Liver (tissue), 9 donors: ENCODE data around the gene COL6A3. TPM values are rescaled to one million over a fixed set of nuclear protein-coding genes. Genes with fewer than 3 reads are reported as not detected.
A peak's percentile ranks its signal among the peaks of the same experiment; 100 is the strongest.

ENCODE experiments used
- DNase-seq: peaks from one replicate; pipeline ENCODE4 v3.0.0-alpha.2; 2017; ENCODE audit warnings: low spot score
- H3K27ac ChIP-seq, 2 donors: one replicate each; pipeline ENCODE4 v1.7.0; 2013; ENCODE audit warnings: inconsistent platforms in 2 of 2, low read length in 2 of 2, control low read depth in 1 of 2, low read depth in 1 of 2, mild to moderate bottlenecking in 1 of 2
- H3K27me3 ChIP-seq, 4 donors: one replicate each; pipeline versions ENCODE4 v1.6.1 to v1.7.0; 2013; ENCODE audit warnings: low read length in 3 of 4, inconsistent platforms in 1 of 4, mild to moderate bottlenecking in 1 of 4, moderate library complexity in 1 of 4; ENCODE audit not compliant: control insufficient read depth in 4 of 4, insufficient read depth in 4 of 4
- H3K36me3 ChIP-seq, 4 donors: one replicate each; pipeline versions ENCODE4 v1.6.1 to v1.7.0; 2013; ENCODE audit warnings: low read length in 3 of 4, mild to moderate bottlenecking in 3 of 4, low read depth in 1 of 4, moderate library complexity in 1 of 4; ENCODE audit not compliant: control insufficient read depth in 4 of 4, insufficient read depth in 3 of 4
- H3K4me1 ChIP-seq, 4 donors: one replicate each; pipeline versions ENCODE4 v1.6.1 to v1.7.0; 2013; ENCODE audit warnings: low read length in 3 of 4, mild to moderate bottlenecking in 3 of 4, moderate library complexity in 1 of 4; ENCODE audit not compliant: control insufficient read depth in 4 of 4, insufficient read depth in 4 of 4
- H3K4me3 ChIP-seq, 3 donors: one replicate each; pipeline versions ENCODE4 v1.6.1 to v1.7.0; 2013; ENCODE audit warnings: low read length in 3 of 3, control low read depth in 1 of 3, low read depth in 1 of 3, mild to moderate bottlenecking in 1 of 3
- H3K9ac ChIP-seq, 2 donors: one replicate each; pipeline ENCODE4 v1.7.0; 2013; ENCODE audit warnings: low read length in 2 of 2, mild to moderate bottlenecking in 2 of 2, moderate library complexity in 2 of 2, control low read depth in 1 of 2, low read depth in 1 of 2
- H3K9me3 ChIP-seq, 4 donors: one replicate each; pipeline versions ENCODE4 v1.6.1 to v1.7.0; 2013; ENCODE audit warnings: low read length in 3 of 4; ENCODE audit not compliant: control insufficient read depth in 4 of 4
- CTCF ChIP-seq: fragments of 150-350 bp; IDR thresholded peaks from 2 replicates; pipeline ENCODE4 v1.5.1; 2017; ENCODE audit warnings: improper control_type of control experiment, low read depth, low read length; ENCODE audit not compliant: missing input control
- FOXA1 ChIP-seq: IDR thresholded peaks from 2 replicates; pipeline ENCODE4 v1.6.1; 2016; ENCODE audit warnings: antibody characterized with exemption
- GABPA ChIP-seq, 2 donors: IDR thresholded peaks in 1 of 2; conservative IDR thresholded peaks in 1 of 2; 2 replicates each; pipeline ENCODE4 v1.6.1; 2016; ENCODE audit warnings: antibody characterized with exemption in 2 of 2, mild to moderate bottlenecking in 1 of 2, moderate library complexity in 1 of 2
- HNF4G ChIP-seq: IDR thresholded peaks from 2 replicates; pipeline ENCODE4 v1.6.1; 2016; ENCODE audit warnings: antibody characterized with exemption
- JUND ChIP-seq, 2 donors: IDR thresholded peaks; 2 replicates each; pipeline ENCODE4 v1.6.1; 2016; ENCODE audit warnings: antibody characterized with exemption in 2 of 2
- REST ChIP-seq: IDR thresholded peaks from 2 replicates; pipeline ENCODE4 v1.6.1; 2016; ENCODE audit warnings: antibody characterized with exemption, mild to moderate bottlenecking
- TAF1 ChIP-seq: conservative IDR thresholded peaks from 2 replicates; pipeline ENCODE4 v1.6.1; 2016; ENCODE audit warnings: antibody characterized with exemption, mild to moderate bottlenecking
- WGBS: extraction: QIAGEN DNeasy Blood & Tissue Kit; methylation state at CpG from one replicate; pipeline ENCODE4 v1.1.7; 2013; 5-methylcytosine and 5-hydroxymethylcytosine counted together
- polyA plus RNA-seq, 2 donors: library from polyadenylated mRNA; stranded (reverse) in 1 of 2; unstranded in 1 of 2; fragments of 200-250 nt in 1 of 2; fragments of >200 nt in 1 of 2; fragmentation: Nextera tagmentation in 1 of 2; extraction: Ambion mirVana in 1 of 2; gene quantifications; one replicate each; pipeline versions ENCODE4 v1.2.1 to v1.2.3, GENCODE V29; 2013 to 2015
- total RNA-seq, 2 donors: library from RNA; depleted of rRNA; stranded (reverse); fragments of >200 nt; gene quantifications; one replicate each; pipeline ENCODE4 v1.2.3, GENCODE V29; 2014
- donor health status: healthy.
- donor health status: healthy.
- donor health status: healthy.
- donor health status: healthy.
- donor health status: healthy.

COL6A3 gene
- total RNA-seq, result 10 to 100 TPM; 24.9 to 28.7 TPM
- 10 to 100 TPM in 1 of 2 donors, 1 to 10 TPM in 1; 1.7 to 10.1 TPM for polyA plus RNA-seq

GRCh38 chr2:237413777-237414661 lies at the start of gene COL6A3:
Gene COL6A3, minus strand, starts transcription at chr2:237414164. Its CDS starts 17,347 bp downstream, at chr2:237396817.
- H3K27ac ChIP-seq, result peak within 1 kb of the TSS; percentile 16 to 47
- H3K9ac ChIP-seq, result no peak within 1 kb of the TSS
- H3K9me3 ChIP-seq, result no peaks in the 10 kb centered on the region
- no peak for DNase-seq
- TF ChIP-seq TAF1 (peak; percentile 45), JUND (IDR thresholded peaks at IDR 0.05) (no peak)
- H3K36me3 ChIP-seq, result no peaks in the 10 kb centered on the region
- H3K27me3 ChIP-seq, result peaks cover 0 to 6% (median 2%) of the 10 kb centered on the region in 4 donors
- H3K4me1 ChIP-seq, result no peaks in the 10 kb centered on the region
- H3K4me3 ChIP-seq, result peak within 1 kb of the TSS in 1 of 3 donors; percentile 30
- WGBS, result 62% methylated on average over 15 of the region's 16 CpGs

DNA sequence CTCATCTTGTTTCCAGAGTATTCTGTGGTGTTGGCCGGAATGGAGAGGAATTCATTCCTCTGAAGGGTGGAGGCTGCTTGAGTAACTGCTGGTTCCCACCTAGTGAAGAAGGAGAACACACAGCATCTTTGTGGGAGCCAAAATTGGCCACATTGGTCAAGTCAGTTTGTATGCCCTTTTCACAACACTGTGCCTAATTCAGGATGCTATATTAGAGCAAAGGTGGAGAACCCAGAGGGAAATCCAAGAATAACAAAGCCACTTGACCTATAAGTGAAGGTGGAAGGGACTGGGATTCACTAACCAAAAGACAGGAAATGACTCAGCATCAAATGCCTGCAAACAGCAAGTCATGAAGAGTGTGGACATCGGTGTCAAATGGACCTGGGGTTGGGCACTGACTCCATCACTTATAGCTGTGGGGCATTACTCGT lies 45.8 kb upstream of the COL6A3 start:
- Histone ChIP-seq H3K4me3 (no peak overlapping the region), H3K27ac (no peak overlapping the region), H3K27me3 (no peaks in the 10 kb centered on the region), H3K9me3 (no peaks in the 10 kb centered on the region), H3K4me1 (no peaks in the 10 kb centered on the region), H3K9ac (no peak overlapping the region), H3K36me3 (no peaks in the 10 kb centered on the region)
- DNase-seq, result no peak
- WGBS, result 84% methylated on average over 3 of the region's 3 CpGs
- no peak for TF ChIP-seq GABPA (IDR thresholded peaks at IDR 0.05 in 1 of 2, conservative IDR thresholded peaks at IDR 0.05 in 1 of 2)
- TF ChIP-seq JUND (IDR thresholded peaks at IDR 0.05), result no peak
- no peak for TF ChIP-seq CTCF
- TF ChIP-seq HNF4G, result no peak

- 80% methylated on average over 4 of the region's 4 CpGs for WGBS
- H3K36me3 ChIP-seq, result no peaks in the 10 kb centered on the region
- H3K9me3 ChIP-seq, result no peaks in the 10 kb centered on the region
- no peaks in the 10 kb centered on the region for H3K4me1 ChIP-seq
- no peak overlapping the region for H3K9ac ChIP-seq
- no peak overlapping the region for H3K4me3 ChIP-seq
- H3K27me3 ChIP-seq, result no peaks in the 10 kb centered on the region
- TF ChIP-seq CTCF (no peak), TAF1 (no peak), REST (no peak), FOXA1 (no peak)
- no peak for DNase-seq
- no peak overlapping the region for H3K27ac ChIP-seq
These were observed 45.3 kb upstream of the COL6A3 start for GRCh38 chr2:237459226-237459625.
